ENCODE data around the gene SATB1. TPM values are rescaled to one million over a fixed set of nuclear protein-coding genes. Genes with fewer than 3 reads are reported as not detected.

Gene SATB1
- total RNA-seq, 1 experiment from 2014 or later: 1.1 TPM

DNA sequence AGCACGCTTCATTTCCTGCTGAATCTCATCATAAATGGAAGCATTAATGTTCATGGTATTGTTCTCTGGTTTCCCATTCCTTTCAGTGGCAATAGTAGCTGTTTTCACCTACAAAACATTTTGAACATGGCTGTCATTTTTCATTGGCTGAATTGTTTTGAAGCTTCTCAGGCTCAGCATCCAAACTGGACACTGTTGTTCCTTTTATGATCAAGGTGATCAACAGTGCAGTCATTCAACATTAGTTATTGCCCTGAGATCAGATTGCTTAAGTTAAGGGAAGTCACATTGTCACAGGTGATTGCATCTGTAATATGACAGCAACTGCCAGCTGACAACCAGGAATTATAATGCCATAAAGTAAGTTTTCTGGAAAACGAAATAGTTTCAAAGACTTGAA lies 46.9 kb downstream of the SATB1 start:
- no peaks in the 10 kb centered on the region for H3K27me3 ChIP-seq (replicated peaks)
- H3K36me3 ChIP-seq: no peaks in the 10 kb centered on the region
- no peaks in the 10 kb centered on the region for H3K4me1 ChIP-seq (replicated peaks)
- DNase-seq (ENCODE audit: low read depth in 1 of 2, low spot score in 2 of 2): no peak
- no peak overlapping the region for H3K27ac ChIP-seq
- H3K9me3 ChIP-seq (replicated peaks): no peaks in the 10 kb centered on the region
- no peak overlapping the region for H3K4me3 ChIP-seq

- Histone ChIP-seq H3K4me3 (no peak overlapping the region), H3K4me1 (replicated peaks) (no peaks in the 10 kb centered on the region), H3K27ac (no peak overlapping the region), H3K9me3 (replicated peaks) (no peaks in the 10 kb centered on the region), H3K36me3 (no peaks in the 10 kb centered on the region), H3K27me3 (replicated peaks) (no peaks in the 10 kb centered on the region)
- DNase-seq (ENCODE audit: low read depth in 1 of 2, low spot score in 2 of 2): no peak
Observed at GRCh38 chr3:18376682-18377081, 48.5 kb downstream of the SATB1 start.

- Histone ChIP-seq H3K4me1 (replicated peaks) (no peaks in the 10 kb centered on the region), H3K4me3 (no peak overlapping the region), H3K9me3 (replicated peaks) (no peaks in the 10 kb centered on the region), H3K27ac (no peak overlapping the region), H3K27me3 (replicated peaks) (no peaks in the 10 kb centered on the region), H3K36me3 (no peaks in the 10 kb centered on the region)
- no peak for DNase-seq (ENCODE audit: low read depth in 1 of 2, low spot score in 2 of 2)
Observed at GRCh38 chr3:18372786-18373405, 52.2 kb downstream of the SATB1 start.

GRCh38 chr3:18370672-18371071 lies 54.5 kb downstream of the SATB1 start:
- no peaks in the 10 kb centered on the region for H3K27me3 ChIP-seq (replicated peaks)
- H3K4me1 ChIP-seq (replicated peaks): no peaks in the 10 kb centered on the region

DNA sequence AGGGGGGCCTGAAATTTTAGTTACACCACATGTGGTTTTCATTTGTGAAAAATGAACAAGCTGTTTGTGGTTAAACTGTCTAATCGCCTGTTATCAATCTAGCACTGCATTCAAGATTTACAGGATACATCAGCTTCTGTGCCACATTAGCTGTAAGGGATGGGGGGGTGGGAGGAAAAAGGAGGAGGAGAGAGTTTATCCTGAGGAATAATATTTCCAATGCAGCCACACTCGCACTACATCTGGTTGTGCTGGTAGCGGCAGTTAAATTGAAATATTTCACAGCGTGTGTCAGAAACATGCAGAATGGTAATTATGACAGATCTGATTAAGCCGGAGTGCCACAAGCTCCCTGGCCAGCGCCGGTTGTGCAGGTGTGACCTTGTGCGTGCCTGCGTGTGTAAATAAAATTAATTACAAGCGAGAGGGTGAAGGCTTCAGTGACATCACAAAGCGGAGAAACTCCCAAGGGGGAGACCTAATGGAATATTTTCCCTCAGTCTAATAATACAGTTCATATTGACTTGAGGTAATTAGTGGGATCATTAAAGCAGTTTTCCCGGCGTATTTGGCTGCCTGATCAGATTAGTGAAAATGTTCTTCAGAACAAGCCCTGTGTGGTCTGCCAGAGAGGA lies 55.5 kb downstream of the SATB1 start:
- no peaks in the 10 kb centered on the region for H3K36me3 ChIP-seq
- H3K9me3 ChIP-seq (replicated peaks): no peaks in the 10 kb centered on the region
- H3K27ac ChIP-seq: no peak overlapping the region
- H3K4me1 ChIP-seq (replicated peaks): no peaks in the 10 kb centered on the region
- H3K4me3 ChIP-seq: no peak overlapping the region
- H3K27me3 ChIP-seq (replicated peaks): no peaks in the 10 kb centered on the region
- DNase-seq (ENCODE audit: low read depth in 1 of 2, low spot score in 2 of 2): no peak

More at GRCh38 chr3:18370672-18371071, 54.5 kb downstream of the SATB1 start:
- no peak overlapping the region for H3K4me3 ChIP-seq
- DNase-seq (ENCODE audit: low read depth in 1 of 2, low spot score in 2 of 2): no peak
- no peak overlapping the region for H3K27ac ChIP-seq
- no peaks in the 10 kb centered on the region for H3K9me3 ChIP-seq (replicated peaks)
- no peaks in the 10 kb centered on the region for H3K36me3 ChIP-seq

GRCh38 chr3:18366258-18366657 lies 58.9 kb downstream of the SATB1 start:
- H3K9me3 ChIP-seq (replicated peaks): no peaks in the 10 kb centered on the region
- H3K27ac ChIP-seq: no peak overlapping the region
- no peaks in the 10 kb centered on the region for H3K36me3 ChIP-seq
- no peaks in the 10 kb centered on the region for H3K4me1 ChIP-seq (replicated peaks)
- no peak for DNase-seq (ENCODE audit: low read depth in 1 of 2, low spot score in 2 of 2)
- no peak overlapping the region for H3K4me3 ChIP-seq
- H3K27me3 ChIP-seq (replicated peaks): no peaks in the 10 kb centered on the region

DNA sequence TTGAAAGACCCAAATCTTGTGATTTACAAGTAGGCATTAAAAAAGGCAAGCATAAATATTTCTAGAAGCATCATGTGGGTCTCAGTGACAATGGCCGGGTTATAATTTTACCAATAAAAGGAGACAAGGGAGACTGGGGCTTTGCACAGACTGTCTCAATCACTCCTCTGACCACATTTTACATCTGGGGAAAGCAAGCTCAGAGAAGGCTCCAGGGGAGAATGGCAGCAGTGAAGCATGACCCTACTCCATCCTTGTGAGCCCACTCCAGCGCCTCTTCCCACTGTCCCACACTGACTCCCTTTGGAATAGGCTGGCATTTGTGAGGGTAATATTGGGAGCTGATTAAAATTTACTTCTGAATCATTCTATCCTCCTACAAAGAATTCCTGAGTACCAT lies 61.8 kb downstream of the SATB1 start:
- no peaks in the 10 kb centered on the region for H3K4me1 ChIP-seq (replicated peaks)
- no peaks in the 10 kb centered on the region for H3K36me3 ChIP-seq
- H3K9me3 ChIP-seq (replicated peaks): no peaks in the 10 kb centered on the region
- DNase-seq (ENCODE audit: low read depth in 1 of 2, low spot score in 2 of 2): no peak
- H3K27ac ChIP-seq: no peak overlapping the region
- H3K4me3 ChIP-seq: no peak overlapping the region
- no peaks in the 10 kb centered on the region for H3K27me3 ChIP-seq (replicated peaks)

- H3K27ac ChIP-seq: no peak overlapping the region
- no peaks in the 10 kb centered on the region for H3K27me3 ChIP-seq (replicated peaks)
- no peak overlapping the region for H3K4me3 ChIP-seq
- no peak for DNase-seq (ENCODE audit: low read depth in 1 of 2, low spot score in 2 of 2)
- no peaks in the 10 kb centered on the region for H3K9me3 ChIP-seq (replicated peaks)
- no peaks in the 10 kb centered on the region for H3K36me3 ChIP-seq
- H3K4me1 ChIP-seq (replicated peaks): no peaks in the 10 kb centered on the region
Observed at GRCh38 chr3:18357747-18358146, 67.4 kb downstream of the SATB1 start.

- H3K36me3 ChIP-seq: no peaks in the 10 kb centered on the region
- no peak for DNase-seq (ENCODE audit: low read depth in 1 of 2, low spot score in 2 of 2)
- no peak overlapping the region for H3K27ac ChIP-seq
- H3K4me1 ChIP-seq (replicated peaks): no peaks in the 10 kb centered on the region
- no peaks in the 10 kb centered on the region for H3K27me3 ChIP-seq (replicated peaks)
- no peaks in the 10 kb centered on the region for H3K9me3 ChIP-seq (replicated peaks)
- H3K4me3 ChIP-seq: no peak overlapping the region
Observed at GRCh38 chr3:18355832-18356231, 69.3 kb downstream of the SATB1 start.

GRCh38 chr3:18354701-18355100 lies 70.4 kb downstream of the SATB1 start:
- no peak overlapping the region for H3K4me3 ChIP-seq
- no peak overlapping the region for H3K27ac ChIP-seq
- H3K4me1 ChIP-seq (replicated peaks): no peaks in the 10 kb centered on the region
- no peak for DNase-seq (ENCODE audit: low read depth in 1 of 2, low spot score in 2 of 2)
- no peaks in the 10 kb centered on the region for H3K36me3 ChIP-seq
- H3K27me3 ChIP-seq (replicated peaks): no peaks in the 10 kb centered on the region
- no peaks in the 10 kb centered on the region for H3K9me3 ChIP-seq (replicated peaks)

GRCh38 chr3:18351823-18352744 lies 73.1 kb downstream of the SATB1 start:
- Histone ChIP-seq H3K9me3 (replicated peaks) (no peaks in the 10 kb centered on the region), H3K27me3 (replicated peaks) (no peaks in the 10 kb centered on the region), H3K36me3 (no peaks in the 10 kb centered on the region), H3K4me1 (replicated peaks) (no peaks in the 10 kb centered on the region), H3K4me3 (no peak overlapping the region), H3K27ac (no peak overlapping the region)
- no peak for DNase-seq (ENCODE audit: low read depth in 1 of 2, low spot score in 2 of 2)

DNA sequence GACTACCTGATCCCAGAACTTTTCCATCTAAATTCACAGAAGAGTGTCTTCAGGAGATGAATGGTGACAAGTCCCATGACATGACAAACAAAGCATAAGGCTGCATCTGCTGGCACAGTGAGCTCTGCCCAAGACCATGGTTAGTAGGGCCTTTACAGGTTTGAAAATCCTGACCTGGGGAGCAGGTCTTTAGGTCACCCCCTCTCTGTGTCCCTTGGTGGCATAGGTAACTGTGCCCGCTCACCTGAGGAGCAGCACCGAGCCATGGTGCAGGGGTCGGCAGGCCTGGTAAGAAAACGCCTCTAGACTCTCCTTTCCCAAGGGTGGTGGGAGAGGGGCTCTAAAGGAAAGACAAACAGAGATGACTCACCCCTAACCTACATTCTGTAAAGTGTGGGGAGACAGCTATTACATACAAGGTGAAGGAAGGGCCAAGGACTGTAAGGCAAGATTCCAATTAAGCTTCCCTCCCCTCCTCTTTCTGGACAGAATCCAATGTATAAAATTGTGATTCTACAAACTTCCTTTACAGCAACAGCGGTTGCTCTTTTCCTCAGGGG lies 74.0 kb downstream of the SATB1 start:
- no peak overlapping the region for H3K27ac ChIP-seq
- no peaks in the 10 kb centered on the region for H3K4me1 ChIP-seq (replicated peaks)
- H3K4me3 ChIP-seq: no peak overlapping the region
- H3K27me3 ChIP-seq (replicated peaks): no peaks in the 10 kb centered on the region
- no peaks in the 10 kb centered on the region for H3K36me3 ChIP-seq
- H3K9me3 ChIP-seq (replicated peaks): no peaks in the 10 kb centered on the region
- DNase-seq (ENCODE audit: low read depth in 1 of 2, low spot score in 2 of 2): no peak

DNA sequence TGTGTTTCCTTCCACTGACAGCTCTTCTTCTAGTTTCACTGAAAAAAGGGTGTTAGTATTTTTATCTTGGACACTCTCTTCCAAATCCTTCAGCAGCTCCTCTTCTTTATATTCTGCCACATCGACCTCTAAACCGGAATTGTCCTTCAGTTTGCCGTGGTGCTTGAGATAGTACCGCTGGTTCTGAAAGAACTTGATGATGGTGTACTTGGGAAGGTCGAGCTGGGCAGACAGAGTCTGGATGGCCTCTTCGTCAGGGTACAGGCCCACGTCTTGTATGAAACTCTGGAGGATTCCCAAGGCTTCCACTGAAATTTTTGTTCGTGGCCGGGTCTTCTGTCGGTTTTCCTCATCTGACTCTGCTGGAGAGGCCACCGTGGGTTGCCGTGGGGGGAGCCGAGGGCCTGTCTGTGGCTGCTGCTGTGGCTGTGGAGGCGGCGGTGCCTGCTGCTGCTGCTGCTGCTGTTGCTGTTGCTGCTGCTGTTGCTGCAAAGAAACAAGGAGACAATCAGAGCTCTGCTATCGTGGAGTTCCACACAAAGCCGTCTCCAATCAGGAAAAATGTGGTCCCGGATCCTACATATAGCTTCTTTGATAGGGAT lies 75.8 kb downstream of the SATB1 start:
- H3K36me3 ChIP-seq: no peaks in the 10 kb centered on the region
- no peak overlapping the region for H3K27ac ChIP-seq
- DNase-seq (ENCODE audit: low read depth in 1 of 2, low spot score in 2 of 2): no peak
- no peaks in the 10 kb centered on the region for H3K27me3 ChIP-seq (replicated peaks)
- no peaks in the 10 kb centered on the region for H3K4me1 ChIP-seq (replicated peaks)
- H3K9me3 ChIP-seq (replicated peaks): no peaks in the 10 kb centered on the region
- no peak overlapping the region for H3K4me3 ChIP-seq
